ENCODE results near the gene ERCC1.
A peak's percentile ranks its signal among the peaks of the same experiment; 100 is the strongest.
"Not testable (repeated sequence)": the region's sequence is repeated elsewhere in the genome, so short reads cannot be mapped to it uniquely, and the experiment has no call there.

The ERCC1 gene

DNA sequence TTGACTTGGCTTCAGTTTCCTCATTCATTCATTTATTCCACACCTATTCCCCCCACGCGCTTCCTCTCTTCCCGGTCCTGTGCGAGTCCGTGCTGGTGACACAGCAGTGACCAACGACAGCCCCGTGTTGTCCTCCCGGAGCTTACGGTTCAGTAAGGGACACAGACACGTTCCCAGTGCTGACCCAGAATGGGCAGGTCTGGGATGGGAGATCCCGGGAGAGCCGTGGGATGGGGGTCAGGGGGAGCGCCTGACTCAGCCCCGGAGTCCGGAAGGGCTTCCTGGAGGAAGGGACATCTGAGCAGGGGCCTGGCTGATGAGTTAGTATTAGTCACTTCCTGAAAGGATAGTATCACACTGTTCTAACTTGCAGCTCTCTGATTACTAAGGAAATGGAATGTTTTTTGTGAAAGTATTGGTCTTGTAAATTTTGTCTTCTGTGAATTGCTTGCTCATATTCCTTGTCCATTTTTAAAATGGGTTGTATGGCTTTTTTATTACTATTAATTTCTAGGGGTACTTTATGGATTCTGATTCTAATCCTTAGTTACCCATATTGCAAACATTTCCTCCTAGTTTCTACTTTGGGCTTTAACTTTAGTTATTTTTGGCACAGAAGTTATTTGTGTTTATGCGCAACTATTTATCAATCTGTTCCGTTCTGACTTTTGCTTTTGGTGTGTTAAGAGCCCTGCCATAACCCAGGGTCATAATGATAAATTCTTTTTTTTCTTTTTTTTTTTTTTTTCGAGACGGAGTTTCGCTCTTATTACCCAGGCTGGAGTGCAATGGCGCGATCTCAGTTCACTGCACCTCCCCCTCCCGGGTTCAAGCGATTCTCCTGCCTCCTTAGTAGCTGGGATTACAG is 708 bp upstream of the ERCC1 start:
- peak; percentile 41 for DNase-seq

DNA sequence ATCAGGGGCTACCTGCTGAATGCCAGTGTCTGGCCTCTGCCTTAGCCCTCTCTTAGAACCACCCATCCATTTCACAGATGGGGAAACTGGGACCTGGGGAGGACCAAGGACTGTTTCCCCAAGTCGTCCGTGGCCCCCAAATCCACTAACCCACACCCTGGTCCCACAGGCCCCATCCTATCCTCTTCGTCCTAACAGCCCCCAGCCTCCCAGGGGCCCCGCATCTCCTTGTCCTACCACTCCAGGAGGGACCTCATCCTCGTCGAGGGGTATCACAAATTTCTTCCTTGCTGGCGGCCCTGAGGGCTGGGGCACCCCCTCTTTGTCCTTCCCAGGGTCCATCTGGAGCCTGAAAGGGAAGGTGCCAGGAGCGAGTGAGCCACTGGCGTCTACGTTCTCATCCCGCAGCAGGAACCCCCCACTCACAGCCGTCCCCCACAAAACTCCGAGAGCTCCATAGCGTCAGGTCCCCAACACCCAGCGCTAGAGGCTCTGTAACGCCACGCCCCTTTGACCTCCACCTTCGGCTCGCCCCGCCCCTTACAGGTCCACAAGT is 606 bp downstream of the ERCC1 start:
- no peak for DNase-seq

DNA sequence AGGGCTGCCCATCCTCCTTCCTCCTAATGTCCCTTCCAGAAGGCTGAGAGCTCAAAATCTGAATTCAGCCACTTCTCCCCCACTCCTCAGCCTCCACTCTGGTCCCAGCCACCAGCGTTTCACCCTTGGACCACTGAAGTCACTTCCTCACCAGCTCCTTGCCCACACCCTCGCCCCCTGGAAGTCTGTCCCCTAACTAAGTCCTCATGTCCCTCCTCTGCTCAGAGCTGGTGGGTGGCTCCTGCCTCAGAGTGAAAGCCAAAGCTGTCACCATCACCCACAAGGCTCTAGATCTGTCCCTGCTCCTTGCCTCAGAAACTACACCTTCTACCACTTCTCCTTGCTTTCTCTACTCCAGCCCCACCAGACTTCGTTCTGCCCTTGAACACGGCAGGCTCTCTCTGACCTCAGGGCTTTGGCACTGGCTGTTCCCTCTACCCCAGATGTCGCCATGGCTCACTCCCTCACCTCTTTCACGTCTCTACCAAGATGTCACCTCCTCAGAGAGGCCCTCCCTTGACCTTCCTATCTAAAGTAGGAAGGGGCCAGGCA is 1.7 kb downstream of the ERCC1 start:
- no peak for DNase-seq

DNA sequence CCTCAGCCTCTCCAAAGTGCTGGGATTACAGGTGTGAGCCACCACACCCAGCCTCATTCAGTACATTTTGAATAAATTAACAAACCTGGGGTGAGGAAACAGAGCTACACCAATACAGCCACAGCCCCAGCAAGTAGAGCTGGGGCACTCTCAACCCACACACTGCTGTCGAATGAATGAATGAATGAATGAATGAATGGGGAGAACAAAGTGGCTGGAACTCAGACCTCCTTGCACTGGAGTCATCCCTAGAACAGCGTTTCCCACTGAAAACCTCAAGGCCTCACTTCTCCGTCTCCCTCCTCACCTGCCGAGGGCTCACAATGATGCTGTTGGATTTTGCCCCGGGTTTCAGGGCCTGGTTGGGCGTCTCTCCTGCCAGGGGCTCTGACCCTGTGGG is 2.8 kb downstream of the ERCC1 start:
- DNase-seq, result no peak

DNA sequence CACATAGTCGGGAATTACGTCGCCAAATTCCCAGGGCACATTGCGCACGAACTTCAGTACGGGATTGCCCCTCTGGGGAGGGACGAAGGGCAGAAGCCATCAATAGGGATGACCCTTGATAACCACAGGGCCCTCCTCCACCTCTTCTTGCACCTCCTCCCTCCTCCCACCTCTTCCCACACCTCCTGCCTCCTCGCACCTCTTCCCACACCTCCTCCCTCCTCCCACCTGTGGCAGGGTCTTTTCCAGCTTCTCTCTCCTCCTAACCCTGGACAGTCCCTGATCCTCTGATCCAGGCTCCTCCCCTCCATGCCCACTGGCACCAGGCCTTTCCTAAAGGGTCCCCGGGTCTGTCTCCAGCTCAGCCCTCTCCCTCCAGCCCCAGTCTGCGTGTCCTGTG is 3.4 kb downstream of the ERCC1 start:
- DNase-seq, result no peak

DNA sequence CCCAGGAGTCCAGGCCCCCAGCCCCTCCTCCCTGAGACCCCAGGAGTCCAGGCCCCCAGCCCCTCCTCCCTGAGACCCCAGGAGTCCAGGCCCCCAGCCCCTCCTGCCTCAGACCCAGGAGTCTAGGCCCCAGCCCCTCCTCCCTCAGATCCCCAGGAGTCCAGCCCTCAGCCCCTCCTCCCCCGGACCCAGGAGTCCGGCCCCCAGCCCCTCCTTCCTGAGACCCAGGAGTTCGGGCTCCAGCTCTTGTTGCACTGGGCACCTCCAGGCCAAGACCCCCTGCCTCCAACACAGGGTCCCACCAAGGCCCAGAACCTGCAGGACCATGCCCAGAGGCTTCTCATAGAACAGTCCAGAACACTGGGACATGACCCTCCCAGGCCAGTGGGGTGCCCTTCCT is 3.8 kb downstream of the ERCC1 start:
- DNase-seq, result no peak

DNA sequence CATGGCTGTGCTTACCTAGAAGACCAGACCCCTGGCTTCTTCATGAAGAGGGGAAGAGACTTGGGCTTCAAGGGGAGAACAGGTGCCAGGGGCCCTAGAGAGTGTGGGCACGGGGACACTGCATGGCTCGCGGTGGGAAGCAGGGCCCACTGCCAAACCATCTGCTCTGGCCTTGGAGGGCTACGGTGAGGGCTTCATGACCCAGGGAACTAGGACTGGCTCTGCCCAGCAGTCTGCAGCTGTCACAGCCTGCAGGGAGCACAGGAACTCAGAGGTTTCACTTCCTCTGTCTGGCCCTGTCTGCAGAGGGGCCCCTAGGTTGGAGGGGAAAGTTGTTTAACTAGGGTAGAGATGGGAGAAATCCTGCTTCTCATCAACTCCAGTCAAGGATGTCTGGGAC is 4.3 kb downstream of the ERCC1 start:
- DNase-seq, result no peak

DNA sequence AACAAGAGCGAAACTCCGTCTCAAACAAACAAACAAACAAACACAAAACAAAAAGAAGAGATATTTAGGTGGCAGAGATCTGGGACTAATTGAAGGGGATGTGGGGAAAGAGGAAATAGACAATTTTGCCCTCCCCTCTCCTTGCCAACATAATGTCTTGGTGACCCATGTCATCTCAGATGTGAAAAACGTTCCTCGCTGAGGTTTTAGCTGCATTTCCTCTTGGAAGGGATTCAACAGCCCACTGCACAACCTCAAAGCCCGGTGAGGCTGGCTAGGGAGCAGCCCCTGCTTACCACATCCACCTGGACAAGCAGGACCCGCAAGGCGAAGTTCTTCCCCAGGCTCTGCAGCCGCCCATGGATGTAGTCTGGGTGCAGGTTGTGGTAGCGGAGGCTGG is 4.9 kb downstream of the ERCC1 start:
- DNase-seq, result no peak

DNA sequence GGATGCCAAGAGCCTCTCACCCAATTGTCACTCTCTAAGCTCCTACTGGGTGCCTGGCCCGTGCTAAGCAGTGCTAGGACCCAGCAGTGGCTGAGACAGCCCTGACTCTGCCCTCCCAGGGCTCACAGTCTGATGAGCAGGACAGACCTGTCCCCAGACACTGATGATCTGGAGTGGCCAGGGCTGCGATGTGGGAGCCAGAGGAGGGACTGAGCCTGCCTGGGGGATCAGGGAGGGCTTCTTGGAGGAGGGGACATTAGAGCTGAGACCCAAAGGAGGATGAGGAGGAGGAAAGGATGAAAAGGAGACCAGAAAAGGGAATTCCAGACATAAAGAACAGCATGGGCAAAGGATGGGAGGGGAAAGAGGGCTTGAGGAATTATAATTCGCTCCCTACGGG is 6.6 kb downstream of the ERCC1 start:
- no peak for DNase-seq

DNA sequence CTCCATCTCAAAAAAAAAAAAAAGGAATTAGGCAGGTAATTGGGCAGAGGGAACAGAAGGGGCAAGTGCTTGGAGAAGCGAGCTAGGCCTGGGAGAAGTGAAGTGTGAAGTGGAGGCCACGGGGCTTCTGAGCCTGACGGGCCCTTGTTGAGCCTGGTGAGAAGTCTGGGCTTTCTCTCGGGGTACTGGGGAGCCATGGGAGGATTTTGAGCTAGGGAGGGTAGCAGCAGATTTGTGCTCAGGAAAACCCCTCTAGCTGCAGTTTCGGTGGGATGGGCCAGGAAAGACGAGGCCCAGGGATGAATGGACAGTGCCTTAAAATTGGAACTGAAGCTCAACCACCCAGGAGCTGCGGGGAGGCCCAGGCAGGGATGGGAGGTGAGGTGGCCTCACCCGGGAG is 9.2 kb downstream of the ERCC1 start:
- DNase-seq, result no peak

DNA sequence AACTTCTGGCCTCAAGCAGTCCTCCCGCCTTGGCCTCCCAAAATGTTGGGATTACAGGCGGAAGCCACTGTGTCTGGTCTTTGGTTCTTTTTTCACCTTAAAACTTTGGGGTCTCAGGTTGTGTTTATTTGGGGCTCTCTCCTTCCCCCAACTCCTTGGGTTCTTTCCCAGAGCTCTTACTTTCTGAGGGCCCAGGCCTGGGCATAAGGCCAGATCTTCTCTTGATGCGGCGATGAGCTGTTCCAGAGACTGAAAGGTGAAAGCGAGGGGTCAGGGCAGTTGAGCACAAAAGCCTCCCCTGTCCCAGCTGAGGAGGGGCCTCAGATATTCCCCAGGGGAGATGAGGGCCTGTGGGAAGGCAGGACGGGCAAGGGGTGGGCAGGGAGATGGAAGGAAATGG is 10.2 kb downstream of the ERCC1 start:
- no peak for DNase-seq

DNA sequence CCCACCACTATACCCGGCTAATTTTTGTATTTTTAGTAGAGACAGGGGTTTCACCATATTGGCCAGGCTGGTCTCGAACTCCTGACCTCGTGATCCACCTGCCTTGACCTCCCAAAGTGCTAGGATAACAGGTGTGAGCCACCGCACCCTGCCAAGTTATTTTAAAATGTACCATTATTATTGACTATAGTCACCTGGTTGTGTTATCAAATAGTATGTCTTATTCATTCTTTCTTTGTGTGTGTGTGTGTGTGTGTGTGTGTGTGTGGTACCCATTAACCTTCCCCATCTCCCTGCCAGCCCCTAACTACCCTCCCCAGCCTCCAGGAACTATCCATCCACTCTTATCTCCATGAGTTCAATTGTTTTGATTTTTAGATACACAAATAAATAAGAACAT is 13.4 kb downstream of the ERCC1 start:
- DNase-seq, result not testable (repeated sequence)

DNA sequence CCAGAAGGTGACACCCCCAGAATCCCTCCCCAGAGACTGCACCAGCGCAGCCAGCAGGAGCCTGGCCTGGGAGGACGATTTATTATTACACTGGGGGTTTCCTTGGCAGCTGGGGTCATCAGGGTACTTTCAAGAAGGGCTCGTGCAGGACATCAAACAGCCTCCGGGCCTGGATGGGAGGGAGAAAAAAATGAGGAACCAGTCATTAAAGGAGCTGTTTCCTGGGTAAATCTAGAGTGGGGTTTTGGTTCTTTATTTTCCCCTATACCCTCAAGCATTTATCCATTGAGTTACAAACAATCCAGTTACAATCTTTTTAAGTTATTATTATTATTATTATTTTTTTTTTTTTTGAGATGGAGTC is 14.2 kb downstream of the ERCC1 start:
- no peak for DNase-seq

DNA sequence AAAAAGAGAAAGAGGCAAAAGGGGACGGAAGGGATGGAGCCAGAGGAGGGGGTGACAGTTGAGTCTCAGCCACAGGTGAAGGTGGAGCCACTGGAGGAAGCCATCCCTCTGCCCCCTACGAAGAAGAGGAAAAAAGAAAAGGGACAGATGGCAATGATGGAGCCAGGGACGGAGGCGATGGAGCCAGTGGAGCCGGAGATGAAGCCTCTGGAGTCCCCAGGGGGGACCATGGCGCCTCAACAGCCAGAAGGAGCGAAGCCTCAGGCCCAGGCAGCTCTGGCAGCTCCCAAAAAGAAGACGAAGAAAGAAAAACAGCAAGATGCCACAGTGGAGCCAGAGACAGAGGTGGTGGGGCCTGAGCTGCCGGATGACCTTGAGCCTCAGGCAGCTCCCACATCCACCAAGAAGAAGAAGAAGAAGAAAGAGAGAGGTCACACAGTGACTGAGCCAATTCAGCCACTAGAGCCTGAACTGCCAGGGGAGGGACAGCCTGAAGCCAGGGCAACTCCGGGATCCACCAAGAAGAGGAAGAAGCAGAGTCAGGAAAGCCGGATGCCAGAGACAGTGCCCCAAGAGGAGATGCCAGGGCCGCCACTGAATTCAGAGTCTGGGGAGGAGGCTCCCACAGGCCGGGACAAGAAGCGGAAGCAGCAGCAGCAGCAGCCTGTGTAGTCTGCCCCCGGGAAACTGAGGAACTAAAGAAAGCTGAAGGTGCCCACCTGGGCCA is 14.7 kb downstream of the ERCC1 start:
- no peak for DNase-seq

DNA sequence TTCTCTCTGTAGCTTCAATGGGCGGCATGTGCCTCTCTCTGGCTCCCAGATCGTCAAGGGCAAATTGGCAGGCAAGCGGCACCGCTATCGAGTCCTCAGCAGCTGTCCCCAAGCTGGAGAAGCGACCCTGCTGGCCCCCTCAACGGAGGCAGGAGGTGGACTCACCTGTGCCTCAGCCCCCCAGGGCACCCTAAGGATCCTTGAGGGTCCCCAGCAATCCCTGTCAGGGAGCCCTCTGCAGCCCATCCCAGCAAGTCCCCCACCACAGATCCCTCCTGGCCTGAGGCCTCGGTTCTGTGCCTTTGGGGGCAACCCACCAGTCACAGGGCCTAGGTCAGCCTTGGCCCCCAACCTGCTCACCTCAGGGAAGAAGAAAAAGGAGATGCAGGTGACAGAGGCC is 15.6 kb downstream of the ERCC1 start:
- no peak for DNase-seq

DNA sequence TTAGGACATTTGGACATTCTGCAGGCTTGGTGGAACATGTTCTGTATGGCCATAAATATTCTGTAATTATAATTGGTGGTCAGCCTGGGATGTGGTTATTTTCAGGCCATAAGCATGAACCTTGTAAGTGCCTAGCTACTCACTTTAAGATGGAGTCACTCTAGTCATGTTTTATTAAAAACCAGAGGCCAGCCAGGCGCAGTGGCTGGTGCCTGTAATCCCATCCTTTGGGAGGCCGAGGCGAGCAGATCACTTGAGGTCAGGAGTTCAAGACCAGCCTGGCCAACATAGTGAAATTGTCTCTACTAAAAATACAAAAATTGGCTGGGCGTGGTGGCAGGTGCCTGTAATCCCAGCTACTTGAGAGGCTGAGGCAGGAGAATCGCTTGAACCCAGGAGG is 16.1 kb downstream of the ERCC1 start:
- not testable (repeated sequence) for DNase-seq

DNA sequence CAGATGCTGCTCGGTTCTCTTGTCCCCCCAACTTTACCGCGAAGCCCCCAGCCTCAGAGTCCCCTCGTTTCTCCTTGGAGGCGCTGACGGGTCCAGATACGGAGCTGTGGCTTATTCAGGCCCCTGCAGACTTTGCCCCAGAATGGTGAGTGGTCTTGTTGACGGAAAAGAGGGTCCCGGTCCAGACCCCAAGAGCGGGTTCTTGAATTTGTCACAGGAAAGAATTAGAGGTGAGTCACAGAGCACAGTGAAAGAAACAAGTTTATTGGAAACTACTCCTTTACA is 16.7 kb downstream of the ERCC1 start:
- DNase-seq, result no peak

DNA sequence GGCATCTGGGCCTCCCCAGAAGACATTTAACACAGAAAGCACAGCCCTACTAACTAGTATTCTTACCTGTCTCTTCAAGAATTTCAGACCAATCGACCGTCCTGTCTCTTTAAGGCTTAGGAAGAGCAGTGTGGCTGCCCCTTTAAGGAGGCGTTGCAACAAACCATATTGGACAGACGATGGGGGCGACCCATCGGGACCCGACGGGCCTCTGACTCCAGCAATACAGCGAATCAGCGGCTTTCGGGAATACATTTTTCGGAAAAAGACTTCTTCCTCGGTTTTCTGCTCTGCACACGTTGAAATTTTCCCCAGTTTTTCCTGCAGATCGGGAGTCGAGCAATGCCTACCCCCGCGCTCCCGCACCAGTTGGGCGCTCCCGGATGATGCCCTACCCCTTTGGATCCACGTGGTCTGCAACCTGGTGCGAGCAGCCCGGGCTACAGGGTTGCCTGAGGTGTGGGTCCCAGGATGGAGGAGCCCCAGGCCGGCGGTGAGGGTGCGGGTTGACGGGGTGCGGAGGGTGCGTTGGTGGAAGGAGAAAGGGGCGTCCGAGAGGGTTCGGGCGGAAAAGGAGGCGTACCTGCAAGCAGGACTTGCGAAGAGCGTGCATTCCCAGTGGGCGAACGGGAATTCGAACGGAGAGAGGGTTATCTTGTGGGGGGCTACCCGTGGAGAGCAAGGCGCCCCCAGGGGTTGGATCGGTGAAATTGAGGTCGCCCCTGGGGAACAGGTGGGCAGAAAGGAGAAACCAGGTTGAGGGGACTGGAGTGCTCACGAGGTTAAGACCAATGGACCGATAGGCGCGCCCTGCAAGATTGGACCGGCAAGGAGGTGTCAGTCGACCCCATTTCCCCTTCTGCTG is 17.3 kb downstream of the ERCC1 start, which contains the start of gene POLR1G:
TSS of gene POLR1G (plus strand) at position 419 of the 865 bp plus-strand sequence. CDS start at position 472, 53 bp downstream.
- DNase-seq, result peak; percentile 82

DNA sequence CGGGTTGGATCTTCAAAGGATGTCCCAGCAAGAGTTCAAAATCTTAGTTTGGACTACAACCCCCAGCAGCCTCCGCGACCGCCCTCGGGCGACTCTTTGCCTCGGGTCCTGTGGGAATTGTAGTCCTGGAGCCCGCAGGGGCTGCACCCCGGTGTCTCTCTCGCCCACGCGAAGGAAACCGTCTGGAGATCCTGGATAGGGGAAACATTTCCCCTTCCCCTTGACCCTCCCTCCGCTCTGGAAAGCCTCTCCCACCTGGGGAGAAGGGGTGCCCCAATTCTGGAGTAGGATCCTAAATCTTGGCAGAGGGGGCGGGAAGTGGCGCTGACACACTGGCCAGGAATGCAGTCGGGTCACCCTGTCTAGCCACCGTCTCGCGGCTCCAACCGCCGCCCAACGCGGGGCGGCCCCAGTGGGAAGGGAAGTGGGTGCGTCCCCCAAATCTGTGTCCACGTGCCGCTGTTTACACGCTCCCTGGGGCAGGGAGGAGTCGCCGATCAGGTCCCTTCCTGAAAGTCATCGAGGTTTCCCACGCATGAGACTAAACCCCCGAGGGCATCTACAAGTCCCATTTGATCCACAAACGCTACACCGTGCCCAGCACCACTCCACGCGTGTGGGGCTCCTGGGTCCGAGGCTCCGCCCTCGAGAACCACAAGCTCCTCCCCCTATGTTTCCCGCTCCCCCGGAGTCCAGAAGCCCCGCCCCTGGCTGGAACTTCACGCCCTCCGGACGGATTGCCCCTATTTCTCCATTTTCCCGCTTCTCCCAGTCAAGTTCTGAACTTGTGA is 18.1 kb downstream of the ERCC1 start:
- DNase-seq, result peak; percentile 82

DNA sequence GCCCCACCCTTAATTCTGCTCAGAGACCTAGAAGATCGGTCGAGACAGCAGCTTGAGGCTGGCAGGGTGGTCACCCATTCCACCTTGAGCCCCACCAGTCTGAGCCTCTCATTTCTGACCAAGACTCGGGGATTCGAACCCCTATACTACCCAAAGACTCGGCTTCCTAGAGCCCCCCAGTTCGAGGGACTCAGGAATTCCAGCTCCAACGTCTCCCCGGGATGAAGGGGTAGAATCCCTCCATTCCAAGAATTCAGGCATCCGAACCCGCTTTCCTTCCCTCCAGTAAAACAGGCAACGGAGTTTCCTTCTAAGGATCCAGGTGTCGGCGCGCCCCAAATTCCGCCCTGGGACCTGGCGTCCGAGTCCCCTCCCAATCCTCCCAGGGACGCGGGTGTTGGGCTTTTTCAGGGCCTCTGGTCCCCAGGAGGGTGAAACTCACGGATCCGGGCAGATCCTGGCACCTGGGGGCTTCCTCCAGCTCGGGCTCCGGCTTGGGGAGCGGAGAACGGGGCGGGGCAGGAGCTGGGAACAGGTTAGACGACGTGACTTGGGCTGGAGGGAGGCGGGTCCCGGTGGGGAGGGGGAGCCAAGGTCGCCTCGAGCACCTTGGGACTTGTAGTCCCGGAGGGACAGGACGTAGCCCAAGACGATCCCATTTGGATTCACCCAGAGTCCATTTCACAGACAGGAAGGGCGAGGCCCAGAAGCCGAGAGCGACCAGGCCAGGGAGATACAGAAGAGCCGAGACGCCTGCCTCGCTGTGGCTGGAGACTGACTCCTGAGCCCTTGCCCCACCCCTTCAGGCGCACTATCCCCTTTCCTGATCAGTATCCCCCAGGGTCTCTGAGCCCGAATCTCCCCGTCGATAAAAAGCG is 18.9 kb downstream of the ERCC1 start, which contains the start of gene PPP1R13L:
TSS of gene PPP1R13L (minus strand) at position 513 of the 878 bp plus-strand sequence. CDS start 6,751 bp downstream, outside the sequence.
- DNase-seq, result peak; percentile 27

All from NCI-H1694 (cell line).